ENCODE measurements around the gene HACD3.

- TF ChIP-seq POLR2A (IDR thresholded peaks at IDR 0.05; ENCODE audit: low read depth, low read length) (no peak), POLR2AphosphoS5 (IDR thresholded peaks at IDR 0.05; ENCODE audit: low read depth, low read length) (no peak)
Observed at GRCh38 chr15:65612949-65613744, 82.9 kb downstream of the HACD3 start.

Data from GM12892 (cell line).